Mucosa of rectum (tissue), 2 donors: ENCODE measurements around the gene OXSR1.

Source experiments
- H3K27ac ChIP-seq, 2 donors: one replicate each; pipeline ENCODE4 v1.7.0; 2013; ENCODE audit warnings: inconsistent platforms in 2 of 2, low read depth in 2 of 2, low read length in 2 of 2
- H3K27me3 ChIP-seq, 2 donors: one replicate each; pipeline ENCODE4 v1.7.0; 2013; ENCODE audit warnings: low read length in 2 of 2; ENCODE audit not compliant: control insufficient read depth in 2 of 2, insufficient read depth in 2 of 2
- H3K36me3 ChIP-seq, 2 donors: one replicate each; pipeline ENCODE4 v1.7.0; 2013; ENCODE audit warnings: low read length in 2 of 2; ENCODE audit not compliant: control insufficient read depth in 2 of 2, insufficient read depth in 2 of 2
- H3K4me1 ChIP-seq, 2 donors: one replicate each; pipeline ENCODE4 v1.7.0; 2013; ENCODE audit warnings: low read length in 2 of 2, mild to moderate bottlenecking in 1 of 2; ENCODE audit not compliant: control insufficient read depth in 2 of 2, insufficient read depth in 2 of 2
- H3K4me3 ChIP-seq, 2 donors: one replicate each; pipeline ENCODE4 v1.7.0; 2013; ENCODE audit warnings: low read length in 2 of 2
- H3K9ac ChIP-seq, 2 donors: one replicate each; pipeline ENCODE4 v1.7.0; 2013; ENCODE audit warnings: low read length in 2 of 2, low read depth in 1 of 2, mild to moderate bottlenecking in 1 of 2
- H3K9me3 ChIP-seq, 2 donors: one replicate each; pipeline ENCODE4 v1.7.0; 2013; ENCODE audit warnings: low read length in 2 of 2; ENCODE audit not compliant: control insufficient read depth in 2 of 2
- donor health status: healthy.
- donor health status: Normal muscosa, but diverticular disease.

The OXSR1 gene

GRCh38 chr3:38136777-38137614 is 28.3 kb upstream of the OXSR1 start, which contains the start of gene ACAA1:
Gene ACAA1 (minus strand): TSS chr3:38137127. CDS start chr3:38137035, 92 bp downstream.
- Histone ChIP-seq H3K27me3 (no peaks in the 10 kb centered on the region), H3K4me3 (peak within 1 kb of the TSS; percentile 94), H3K9ac (peak within 1 kb of the TSS; percentile 97 to 98), H3K4me1 (peaks cover 53 to 63% of the 10 kb centered on the region in 2 donors), H3K36me3 (peaks cover 32 to 42% of the 10 kb centered on the region in 2 donors), H3K9me3 (no peaks in the 10 kb centered on the region), H3K27ac (peak within 1 kb of the TSS; percentile 94 to 98)

- no peaks in the 10 kb centered on the region for H3K27me3 ChIP-seq
- H3K9ac ChIP-seq: peak overlapping the region; percentile 97 to 98
- H3K4me3 ChIP-seq: peak overlapping the region; percentile 94
- H3K27ac ChIP-seq: peak overlapping the region; percentile 94 to 98
- peaks cover 53 to 56% of the 10 kb centered on the region in 2 donors for H3K4me1 ChIP-seq
- no peaks in the 10 kb centered on the region for H3K9me3 ChIP-seq
- peaks cover 31 to 38% of the 10 kb centered on the region in 2 donors for H3K36me3 ChIP-seq
These were observed 27.6 kb upstream of the OXSR1 start for GRCh38 chr3:38137615-38138348.

GRCh38 chr3:38138349-38139190 is 26.8 kb upstream of the OXSR1 start, which contains the start of gene MYD88:
Gene MYD88 (plus strand): TSS chr3:38138661. CDS start chr3:38138701, 40 bp downstream.
- H3K4me3 ChIP-seq: peak within 1 kb of the TSS; percentile 94
- peak within 1 kb of the TSS; percentile 94 to 98 for H3K27ac ChIP-seq
- peaks cover 24 to 32% of the 10 kb centered on the region in 2 donors for H3K36me3 ChIP-seq
- peaks cover 45 to 48% of the 10 kb centered on the region in 2 donors for H3K4me1 ChIP-seq
- H3K9me3 ChIP-seq: no peaks in the 10 kb centered on the region
- no peaks in the 10 kb centered on the region for H3K27me3 ChIP-seq
- peak within 1 kb of the TSS; percentile 97 to 98 for H3K9ac ChIP-seq

GRCh38 chr3:38139191-38139590 is 26.1 kb upstream of the OXSR1 start:
- peak overlapping the region; percentile 94 for H3K4me3 ChIP-seq
- peak overlapping the region; percentile 94 to 98 for H3K27ac ChIP-seq
- H3K4me1 ChIP-seq: peaks cover 42 to 44% of the 10 kb centered on the region in 2 donors
- no peaks in the 10 kb centered on the region for H3K27me3 ChIP-seq
- H3K9ac ChIP-seq: peak overlapping the region; percentile 97 to 98
- peaks cover 23 to 29% of the 10 kb centered on the region in 2 donors for H3K36me3 ChIP-seq
- no peaks in the 10 kb centered on the region for H3K9me3 ChIP-seq

GRCh38 chr3:38139652-38140051 is 25.7 kb upstream of the OXSR1 start:
- Histone ChIP-seq H3K4me1 (peaks cover 38 to 39% of the 10 kb centered on the region in 2 donors), H3K36me3 (peaks cover 20 to 25% of the 10 kb centered on the region in 2 donors), H3K27me3 (no peaks in the 10 kb centered on the region), H3K9ac (peak overlapping the region; percentile 97 to 98), H3K9me3 (no peaks in the 10 kb centered on the region), H3K27ac (peak overlapping the region in 1 of 2 donors; percentile 94), H3K4me3 (peak overlapping the region; percentile 94)

GRCh38 chr3:38140326-38141172 is 24.8 kb upstream of the OXSR1 start:
- H3K9me3 ChIP-seq: no peaks in the 10 kb centered on the region
- peaks cover 29 to 31% of the 10 kb centered on the region in 2 donors for H3K4me1 ChIP-seq
- H3K27ac ChIP-seq: no peak overlapping the region
- peak overlapping the region; percentile 13 to 94 for H3K4me3 ChIP-seq
- H3K36me3 ChIP-seq: peaks cover 20 to 25% of the 10 kb centered on the region in 2 donors
- H3K9ac ChIP-seq: peak overlapping the region; percentile 97 to 98
- no peaks in the 10 kb centered on the region for H3K27me3 ChIP-seq

- Histone ChIP-seq H3K9me3 (no peaks in the 10 kb centered on the region), H3K4me3 (no peak overlapping the region), H3K27ac (no peak overlapping the region), H3K27me3 (no peaks in the 10 kb centered on the region), H3K4me1 (peaks cover 22 to 26% of the 10 kb centered on the region in 2 donors), H3K36me3 (peaks cover 20 to 25% of the 10 kb centered on the region in 2 donors), H3K9ac (no peak overlapping the region)
These were observed 24.0 kb upstream of the OXSR1 start for GRCh38 chr3:38141173-38141951.

- Histone ChIP-seq H3K9me3 (no peaks in the 10 kb centered on the region), H3K9ac (no peak overlapping the region), H3K36me3 (peaks cover 20 to 25% of the 10 kb centered on the region in 2 donors), H3K27me3 (no peaks in the 10 kb centered on the region), H3K4me1 (peaks cover 22 to 26% of the 10 kb centered on the region in 2 donors), H3K4me3 (no peak overlapping the region), H3K27ac (no peak overlapping the region)
These were observed 23.4 kb upstream of the OXSR1 start for GRCh38 chr3:38141952-38142273.
